GM06990 (cell line): Measurements from ENCODE around the gene SLC66A2.

Experiments used
- DNase-seq: peaks from one replicate; pipeline ENCODE4 v3.0.0-alpha.2; 2011; ENCODE audit not compliant: insufficient read length; ENCODE audit errors: extremely low read depth
- H3K27me3 ChIP-seq: replicated peaks from 2 replicates; pipeline ENCODE4 v1.6.0; 2011; ENCODE audit warnings: low read length; ENCODE audit not compliant: control insufficient read depth, insufficient read depth
- H3K36me3 ChIP-seq: 2 replicates; pipeline ENCODE4 v1.5.1; 2011; ENCODE audit warnings: low read length; ENCODE audit not compliant: control insufficient read depth, insufficient read depth
- H3K4me3 ChIP-seq: replicated peaks from 2 replicates; pipeline ENCODE4 v1.5.1; 2011; ENCODE audit warnings: low read depth, mild to moderate bottlenecking, control low read depth, low read length
- CTCF ChIP-seq: IDR thresholded peaks from 2 replicates; pipeline ENCODE4 v1.5.1; 2011; ENCODE audit warnings: low read length, control low read depth, mild to moderate bottlenecking, inconsistent platforms; ENCODE audit not compliant: insufficient read depth, poor library complexity, severe bottlenecking

The SLC66A2 gene

DNA sequence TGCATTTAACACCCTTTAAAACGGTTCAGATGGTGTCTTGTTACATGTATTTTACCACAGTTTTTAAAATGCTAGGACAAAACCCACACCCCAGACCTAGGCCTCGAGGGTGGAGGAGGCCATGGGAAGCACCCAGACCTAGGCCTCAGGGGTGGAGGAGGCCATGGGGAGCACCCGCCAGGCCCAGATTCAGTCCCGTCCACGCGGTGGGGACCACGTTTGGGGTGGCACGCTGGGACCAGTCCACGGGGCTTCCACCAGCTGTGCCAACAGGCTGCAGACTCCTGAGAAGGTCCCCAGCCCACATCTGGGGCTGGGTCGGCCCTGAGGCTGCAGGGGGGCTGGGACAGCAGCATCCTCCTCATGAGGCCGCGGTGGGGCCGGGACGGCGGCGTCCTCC lies 63.4 kb downstream of the SLC66A2 start:
- Histone ChIP-seq H3K36me3 (no peaks in the 10 kb centered on the region), H3K4me3 (no peak overlapping the region), H3K27me3 (no peaks in the 10 kb centered on the region)
- no peak for DNase-seq
- no peak for TF ChIP-seq CTCF

GRCh38 chr18:79887181-79888000 lies 64.1 kb downstream of the SLC66A2 start:
- Histone ChIP-seq H3K36me3 (no peaks in the 10 kb centered on the region), H3K27me3 (no peaks in the 10 kb centered on the region), H3K4me3 (no peak overlapping the region)
- no peak for TF ChIP-seq CTCF
- DNase-seq, result no peak

DNA sequence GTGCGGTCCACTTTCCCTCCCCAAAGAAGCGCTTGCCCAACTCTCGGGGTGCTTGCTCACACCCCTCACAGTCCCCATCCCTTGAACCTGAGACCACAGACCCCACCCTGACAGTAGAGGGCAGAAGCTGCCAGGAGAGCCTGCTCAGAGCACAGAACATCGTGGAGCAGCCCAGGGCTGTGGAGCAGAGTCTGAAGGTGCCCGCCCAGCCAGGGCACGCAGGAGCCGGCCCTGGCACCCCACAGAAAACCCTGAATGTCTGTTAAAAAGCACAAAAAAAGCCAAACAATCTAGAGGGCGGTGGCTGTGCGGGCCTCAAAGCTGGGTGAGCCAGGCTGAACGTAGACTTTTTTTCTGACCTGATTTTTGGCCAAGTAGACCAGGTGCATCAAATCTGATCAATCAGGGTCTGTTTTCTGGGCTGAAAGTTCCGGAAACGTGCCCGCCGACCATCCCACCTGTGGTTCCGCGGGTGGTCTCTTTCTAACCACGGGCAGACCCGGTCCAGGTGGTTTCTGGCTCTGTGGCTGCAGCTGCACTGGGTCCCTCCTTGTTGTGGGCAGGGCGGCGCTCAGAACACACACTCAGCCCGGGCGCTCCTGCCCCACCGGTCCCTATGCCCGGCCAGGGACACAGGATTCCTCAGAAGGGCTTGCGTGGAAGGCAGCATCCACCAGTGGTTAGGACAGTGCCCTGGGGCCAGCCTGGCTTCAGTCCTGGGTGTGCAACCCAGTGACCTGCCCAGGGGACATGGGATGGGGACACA lies 66.3 kb downstream of the SLC66A2 start:
- Histone ChIP-seq H3K27me3 (no peaks in the 10 kb centered on the region), H3K36me3 (no peaks in the 10 kb centered on the region), H3K4me3 (no peak overlapping the region)
- no peak for TF ChIP-seq CTCF
- DNase-seq, result no peak

- H3K4me3 ChIP-seq, result no peak overlapping the region
Observed at GRCh38 chr18:79884294-79884962, 67.0 kb downstream of the SLC66A2 start.

More at GRCh38 chr18:79884294-79884962, 67.0 kb downstream of the SLC66A2 start:
- Histone ChIP-seq H3K36me3 (no peaks in the 10 kb centered on the region), H3K27me3 (no peaks in the 10 kb centered on the region)
- DNase-seq, result no peak
- TF ChIP-seq CTCF, result no peak
